Measurements from ENCODE around the gene STK36.

DNA sequence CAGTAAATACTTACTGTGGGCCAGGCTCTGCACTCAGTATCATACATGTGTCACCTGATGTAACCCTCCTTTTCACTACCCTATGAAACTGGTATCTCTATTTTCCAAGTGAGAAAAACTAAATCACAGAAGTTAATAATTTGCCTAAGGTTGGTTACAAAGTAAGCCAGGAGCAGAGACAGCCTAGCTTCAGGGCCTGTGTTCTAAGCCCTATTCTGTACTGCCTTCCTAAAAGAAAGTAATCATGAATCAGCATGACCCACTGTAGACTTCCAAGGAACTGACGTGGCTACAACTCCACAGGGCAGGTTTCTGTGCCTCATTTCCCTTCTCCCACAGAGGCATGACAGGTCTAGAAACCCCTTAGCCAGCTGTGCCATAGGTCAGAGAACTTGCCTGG lies 26.8 kb upstream of the STK36 start:
- TF ChIP-seq, protein P1, sequence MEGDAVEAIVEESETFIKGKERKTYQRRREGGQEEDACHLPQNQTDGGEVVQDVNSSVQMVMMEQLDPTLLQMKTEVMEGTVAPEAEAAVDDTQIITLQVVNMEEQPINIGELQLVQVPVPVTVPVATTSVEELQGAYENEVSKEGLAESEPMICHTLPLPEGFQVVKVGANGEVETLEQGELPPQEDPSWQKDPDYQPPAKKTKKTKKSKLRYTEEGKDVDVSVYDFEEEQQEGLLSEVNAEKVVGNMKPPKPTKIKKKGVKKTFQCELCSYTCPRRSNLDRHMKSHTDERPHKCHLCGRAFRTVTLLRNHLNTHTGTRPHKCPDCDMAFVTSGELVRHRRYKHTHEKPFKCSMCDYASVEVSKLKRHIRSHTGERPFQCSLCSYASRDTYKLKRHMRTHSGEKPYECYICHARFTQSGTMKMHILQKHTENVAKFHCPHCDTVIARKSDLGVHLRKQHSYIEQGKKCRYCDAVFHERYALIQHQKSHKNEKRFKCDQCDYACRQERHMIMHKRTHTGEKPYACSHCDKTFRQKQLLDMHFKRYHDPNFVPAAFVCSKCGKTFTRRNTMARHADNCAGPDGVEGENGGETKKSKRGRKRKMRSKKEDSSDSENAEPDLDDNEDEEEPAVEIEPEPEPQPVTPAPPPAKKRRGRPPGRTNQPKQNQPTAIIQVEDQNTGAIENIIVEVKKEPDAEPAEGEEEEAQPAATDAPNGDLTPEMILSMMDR (conservative IDR thresholded peaks at IDR 0.05 in 1 of 2, IDR thresholded peaks at IDR 0.05 in 1 of 2; ENCODE audit: extremely low read depth in 1 of 2, insufficient read depth in 1 of 2, low read depth in 1 of 2, low read length in 2 of 2): no peak
- no peak for TF ChIP-seq EZH2 (IDR thresholded peaks at IDR 0.05; ENCODE audit: borderline replicate concordance, low read length)

All from mammary epithelial cell (primary cell).